A673 (cell line): ENCODE data around the gene TEX48. TPM values are rescaled to one million over a fixed set of nuclear protein-coding genes. Genes with fewer than 3 reads are reported as not detected.

Experiments
- BruUV-seq: library from RNA; stranded (reverse); fragments of 400-500 nt; replicated peaks from 2 replicates; lab custom pipeline; 2021; lab: Mats Ljungman, UMichigan
- CTCF ChIA-PET: fragments of 300-600 bp; sonication (Branson Sonifier 250); formaldehyde crosslinking; loops from one replicate; lab custom pipeline; 2022; ENCODE audit warnings: antibody characterized with exemption; lab: Charles Lee
- POLR2A ChIA-PET: fragments of 300-600 bp; sonication (Branson Sonifier 250); formaldehyde crosslinking; loops from one replicate; lab custom pipeline; 2022; ENCODE audit warnings: antibody characterized with exemption; ENCODE audit not compliant: low non-redundant PET; lab: Charles Lee
- DNase-seq: peaks from one replicate; pipeline ENCODE4 v3.0.0-alpha.2; 2015; ENCODE audit warnings: low spot score
- H3K27ac ChIP-seq: fragments of 200-600 bp; sonication (generic); 2 replicates; pipeline ENCODE4 v1.5.1; 2016; ENCODE audit warnings: mixed run types, low read depth, mild to moderate bottlenecking, mixed read lengths, antibody characterized with exemption, low read length; ENCODE audit not compliant: poor library complexity, severe bottlenecking
- H3K27me3 ChIP-seq: fragments of 200-600 bp; sonication (generic); replicated peaks from 2 replicates; pipeline ENCODE4 v1.6.1; 2017; ENCODE audit warnings: mixed run types, low read depth, mild to moderate bottlenecking, mixed read lengths, antibody characterized with exemption, low read length; ENCODE audit not compliant: insufficient read depth, poor library complexity
- H3K36me3 ChIP-seq: fragments of 200-600 bp; sonication (generic); 2 replicates; pipeline ENCODE4 v1.6.1; 2016; ENCODE audit warnings: mixed run types, mild to moderate bottlenecking, mixed read lengths, antibody characterized with exemption, low read length; ENCODE audit not compliant: insufficient read depth, poor library complexity, severe bottlenecking
- H3K4me1 ChIP-seq: fragments of 200-600 bp; sonication (generic); 2 replicates; pipeline ENCODE4 v1.6.1; 2017; ENCODE audit warnings: mixed run types, mild to moderate bottlenecking, mixed read lengths, antibody characterized with exemption, low read length; ENCODE audit not compliant: insufficient read depth, poor library complexity, severe bottlenecking
- H3K4me3 ChIP-seq: fragments of 200-600 bp; sonication (generic); 2 replicates; pipeline ENCODE4 v1.5.1; 2016; ENCODE audit warnings: low read depth, mixed run types, mild to moderate bottlenecking, mixed read lengths, low read length; ENCODE audit not compliant: poor library complexity, severe bottlenecking
- H3K9me3 ChIP-seq: fragments of 200-600 bp; sonication (generic); 2 replicates; pipeline ENCODE4 v1.6.1; 2016; ENCODE audit warnings: mixed run types, low read depth, mild to moderate bottlenecking, mixed read lengths, antibody characterized with exemption, low read length; ENCODE audit not compliant: poor library complexity, severe bottlenecking
- EZH2 ChIP-seq: fragments of 200-600 bp; sonication (generic); IDR thresholded peaks from 2 replicates; pipeline ENCODE4 v1.6.1; 2017; ENCODE audit warnings: borderline replicate concordance, low read depth, mild to moderate bottlenecking, mixed read lengths, antibody characterized with exemption, low read length; ENCODE audit not compliant: poor library complexity, severe bottlenecking
- intact Hi-C: fragments of 100-400 bp; cut with micrococcal nuclease; formaldehyde crosslinking; loops from one replicate; pipeline ENCODE4 v1.10.0; 2022; ENCODE audit not compliant: unreplicated experiment
- total RNA-seq: library from RNA; stranded (reverse); gene quantifications from 2 replicates; pipeline ENCODE4 v1.2.3, GENCODE V29; 2021
- TF ChIP-seq, protein P1 (sequence below): fragments of 300-800, 200-600 bp; sonication (generic); conservative IDR thresholded peaks from 2 replicates; pipeline ENCODE4 v1.5.1; 2017; ENCODE audit warnings: low read depth, mild to moderate bottlenecking, antibody characterized with exemption, low read length, moderate library complexity, mixed read lengths

The TEX48 gene
- total RNA-seq, 1 experiment from 2014 or later: not detected

DNA sequence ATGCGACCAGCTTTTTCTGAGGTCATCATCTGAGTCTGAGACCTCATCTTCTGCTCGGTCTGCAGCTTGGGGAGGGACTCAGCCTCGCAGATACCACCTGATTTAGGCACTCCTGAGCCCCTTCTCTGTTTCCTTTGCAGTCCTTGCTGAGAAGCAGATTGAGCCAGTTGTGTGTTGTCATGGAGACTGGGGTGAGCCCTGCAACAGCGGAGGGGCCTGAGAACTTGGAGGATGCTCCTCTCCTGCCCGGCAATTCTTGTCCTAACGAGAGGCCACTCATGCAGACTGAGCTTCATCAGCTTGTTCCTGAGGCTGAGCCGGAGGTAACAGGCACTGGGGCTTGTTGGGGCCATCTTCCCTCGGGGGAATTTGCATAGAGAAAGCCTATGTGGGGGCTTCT, 43.6 kb downstream of the TEX48 start:
- ChIA-PET POLR2A (no interaction called here), CTCF (interaction anchor here (0.7 kb wide), 1 partner anchor 15 kb away, joined by 3 read pairs; no protein-coding TSS in a partner anchor)
- no peaks in the 10 kb centered on the region for H3K27me3 ChIP-seq
- H3K4me1 ChIP-seq: no peaks in the 10 kb centered on the region
- intact Hi-C loops: no loop called here
- DNase-seq: no peak
- no peaks in the 10 kb centered on the region for H3K9me3 ChIP-seq
- no peak overlapping the region for H3K27ac ChIP-seq
- H3K4me3 ChIP-seq: no peak overlapping the region
- no peak for TF ChIP-seq EZH2
- TF ChIP-seq, protein P1, sequence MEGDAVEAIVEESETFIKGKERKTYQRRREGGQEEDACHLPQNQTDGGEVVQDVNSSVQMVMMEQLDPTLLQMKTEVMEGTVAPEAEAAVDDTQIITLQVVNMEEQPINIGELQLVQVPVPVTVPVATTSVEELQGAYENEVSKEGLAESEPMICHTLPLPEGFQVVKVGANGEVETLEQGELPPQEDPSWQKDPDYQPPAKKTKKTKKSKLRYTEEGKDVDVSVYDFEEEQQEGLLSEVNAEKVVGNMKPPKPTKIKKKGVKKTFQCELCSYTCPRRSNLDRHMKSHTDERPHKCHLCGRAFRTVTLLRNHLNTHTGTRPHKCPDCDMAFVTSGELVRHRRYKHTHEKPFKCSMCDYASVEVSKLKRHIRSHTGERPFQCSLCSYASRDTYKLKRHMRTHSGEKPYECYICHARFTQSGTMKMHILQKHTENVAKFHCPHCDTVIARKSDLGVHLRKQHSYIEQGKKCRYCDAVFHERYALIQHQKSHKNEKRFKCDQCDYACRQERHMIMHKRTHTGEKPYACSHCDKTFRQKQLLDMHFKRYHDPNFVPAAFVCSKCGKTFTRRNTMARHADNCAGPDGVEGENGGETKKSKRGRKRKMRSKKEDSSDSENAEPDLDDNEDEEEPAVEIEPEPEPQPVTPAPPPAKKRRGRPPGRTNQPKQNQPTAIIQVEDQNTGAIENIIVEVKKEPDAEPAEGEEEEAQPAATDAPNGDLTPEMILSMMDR: no peak
- peaks cover 3% of the 10 kb centered on the region for H3K36me3 ChIP-seq
- BruUV-seq: no TSS peak

DNA sequence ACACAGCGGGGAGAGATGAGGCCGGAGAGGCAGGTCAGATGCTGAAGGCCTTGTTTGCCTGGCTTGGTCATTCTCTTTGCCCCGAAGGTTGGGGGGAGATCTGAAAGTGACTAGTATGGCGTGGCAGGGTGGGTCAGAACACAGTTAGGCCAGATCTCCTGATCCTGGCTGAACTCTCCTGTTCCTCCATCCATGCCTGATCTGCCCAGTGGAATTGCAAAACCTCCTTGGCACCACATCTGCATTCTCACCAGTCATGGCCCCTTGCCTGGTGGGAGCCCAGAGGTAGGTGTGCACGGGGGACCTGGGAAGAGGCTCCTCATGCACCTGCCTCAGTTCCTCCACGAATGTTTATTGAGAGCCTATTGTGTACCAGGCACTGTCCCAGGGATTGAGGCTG, 47.6 kb downstream of the TEX48 start:
- H3K4me1 ChIP-seq: no peaks in the 10 kb centered on the region
- TF ChIP-seq, protein P1: no peak
- TF ChIP-seq EZH2: no peak
- no peak overlapping the region for H3K27ac ChIP-seq
- DNase-seq: no peak
- H3K4me3 ChIP-seq: no peak overlapping the region
- CTCF ChIA-PET: no interaction called here
- H3K27me3 ChIP-seq: no peaks in the 10 kb centered on the region
- H3K36me3 ChIP-seq: peaks cover 9% of the 10 kb centered on the region
- intact Hi-C loops: no loop called here
- BruUV-seq: no TSS peak
- POLR2A ChIA-PET: no interaction called here
- H3K9me3 ChIP-seq: no peaks in the 10 kb centered on the region

DNA sequence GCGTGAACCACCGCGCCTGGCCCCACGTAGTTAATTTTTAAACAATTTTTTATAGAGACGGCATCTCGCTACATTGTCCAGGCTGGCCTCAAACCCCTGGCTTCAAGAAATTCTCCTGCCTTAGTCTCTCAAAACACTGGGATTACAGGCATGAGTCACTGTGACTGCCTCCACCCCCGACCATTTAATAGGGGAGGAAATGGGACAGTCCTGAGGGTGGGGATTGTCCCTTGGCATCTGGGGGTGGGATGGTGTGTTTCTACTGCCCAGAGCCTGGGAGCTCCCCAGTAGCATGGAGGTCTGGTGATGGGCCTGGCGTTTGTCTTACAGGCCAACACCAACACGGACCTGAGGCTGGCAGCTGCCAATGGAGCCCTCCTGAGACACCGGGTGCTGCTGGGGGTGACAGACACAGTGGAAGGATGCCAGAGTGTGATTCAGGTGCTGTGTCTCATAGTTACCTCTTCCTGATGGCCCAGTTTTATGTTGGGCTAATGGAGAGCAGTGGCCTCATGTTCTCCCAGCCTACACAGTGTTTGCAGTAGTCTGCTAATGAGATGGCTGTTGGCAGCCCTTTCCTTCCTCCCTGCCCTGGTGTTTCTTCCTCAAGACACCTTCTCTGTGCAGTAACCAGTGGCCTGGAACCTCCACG, 48.4 kb downstream of the TEX48 start:
- no TSS peak for BruUV-seq
- no peak for DNase-seq
- H3K27me3 ChIP-seq: no peaks in the 10 kb centered on the region
- CTCF ChIA-PET: no interaction called here
- no peak overlapping the region for H3K4me3 ChIP-seq
- H3K4me1 ChIP-seq: no peaks in the 10 kb centered on the region
- H3K36me3 ChIP-seq: peaks cover 12% of the 10 kb centered on the region
- TF ChIP-seq EZH2: no peak
- TF ChIP-seq, protein P1: no peak
- intact Hi-C loops: no loop called here
- H3K9me3 ChIP-seq: no peaks in the 10 kb centered on the region
- POLR2A ChIA-PET: no interaction called here
- H3K27ac ChIP-seq: no peak overlapping the region
